ENCODE data around the gene CAMTA1.
"Not testable (repeated sequence)": the region's sequence is repeated elsewhere in the genome, so short reads cannot be mapped to it uniquely, and the experiment has no call there.

CAMTA1 gene

DNA sequence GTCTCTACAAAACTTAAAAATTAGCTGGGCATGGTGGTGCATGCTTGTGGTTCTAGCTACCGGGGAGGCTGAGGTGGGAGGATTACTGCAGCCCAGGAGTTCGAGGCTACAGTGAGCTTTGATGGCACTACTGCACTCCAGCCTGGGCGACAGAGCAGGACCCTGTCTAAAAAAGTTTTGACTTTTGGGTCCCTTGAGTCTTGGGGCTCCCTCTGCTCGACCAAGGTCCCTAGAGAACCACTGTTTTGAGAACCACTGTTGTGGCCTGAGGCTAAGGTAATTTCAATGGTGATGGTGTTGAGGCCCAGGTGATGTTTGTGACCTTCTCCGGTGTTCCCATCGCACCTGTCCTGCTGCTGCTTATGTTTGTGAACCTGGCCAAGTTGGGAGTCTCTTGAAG is 3.1 kb upstream of the CAMTA1 start:
- DNase-seq, result no peak

- no peak for DNase-seq
Observed at GRCh38 chr1:6783221-6783620, 2.0 kb upstream of the CAMTA1 start.

DNA sequence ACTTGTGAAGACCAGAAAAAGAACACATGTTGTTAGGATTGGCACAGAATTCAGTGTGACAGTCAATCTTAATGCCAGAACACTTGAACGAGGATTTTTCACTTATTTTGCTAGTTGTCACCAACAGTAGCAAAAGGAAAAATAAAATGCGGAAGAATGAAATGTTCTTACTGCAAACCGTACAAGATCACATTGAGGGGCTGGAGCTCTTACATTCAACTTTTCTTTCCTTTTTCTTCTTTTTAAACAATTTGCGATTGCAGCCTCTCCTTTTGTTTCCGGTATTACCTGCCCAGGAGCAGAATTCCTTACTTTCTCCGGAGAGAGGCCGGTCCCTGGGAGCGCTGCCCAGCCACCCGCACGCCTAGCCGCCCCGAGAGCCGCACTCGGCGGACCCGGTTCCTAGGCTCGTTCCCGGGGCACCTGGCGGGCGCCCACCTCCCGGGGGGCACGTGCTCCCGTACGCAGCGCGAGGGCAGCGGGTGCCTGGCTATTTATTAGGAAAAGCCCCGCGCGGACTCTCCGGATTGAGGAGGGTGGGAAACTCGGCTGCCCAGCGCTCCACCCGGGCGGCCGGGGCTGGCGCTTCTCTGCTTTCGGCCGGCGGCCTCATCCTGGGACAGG is 1.2 kb upstream of the CAMTA1 start:
- no peak for DNase-seq

GRCh38 chr1:6784560-6785317 is 515 bp upstream of the CAMTA1 start:
- DNase-seq, result peak; percentile 99

GRCh38 chr1:6785728-6786505 is 663 bp downstream of the CAMTA1 start:
- DNase-seq, result no peak

- DNase-seq, result no peak
Observed at GRCh38 chr1:6788946-6789345, 3.7 kb downstream of the CAMTA1 start.

DNA sequence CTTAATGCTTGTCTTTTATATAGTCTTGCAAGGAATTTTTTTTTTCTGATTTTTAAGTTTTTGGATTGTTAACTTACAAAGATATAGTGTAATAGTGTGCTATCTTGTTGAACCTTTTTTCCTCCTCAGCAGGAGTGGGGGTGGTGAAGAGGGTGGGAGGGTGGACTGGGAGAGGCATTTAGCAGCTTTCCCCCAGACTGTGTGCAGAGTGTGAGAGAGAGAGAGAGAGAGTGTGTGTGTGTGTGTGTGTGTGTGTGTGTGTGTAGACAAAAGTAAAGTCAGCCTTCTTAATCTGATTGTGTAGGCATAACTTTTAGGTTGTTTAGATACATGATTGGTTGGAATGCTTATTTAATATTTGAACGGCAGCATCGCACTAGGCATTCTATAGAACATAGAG is 4.9 kb downstream of the CAMTA1 start:
- no peak for DNase-seq

DNA sequence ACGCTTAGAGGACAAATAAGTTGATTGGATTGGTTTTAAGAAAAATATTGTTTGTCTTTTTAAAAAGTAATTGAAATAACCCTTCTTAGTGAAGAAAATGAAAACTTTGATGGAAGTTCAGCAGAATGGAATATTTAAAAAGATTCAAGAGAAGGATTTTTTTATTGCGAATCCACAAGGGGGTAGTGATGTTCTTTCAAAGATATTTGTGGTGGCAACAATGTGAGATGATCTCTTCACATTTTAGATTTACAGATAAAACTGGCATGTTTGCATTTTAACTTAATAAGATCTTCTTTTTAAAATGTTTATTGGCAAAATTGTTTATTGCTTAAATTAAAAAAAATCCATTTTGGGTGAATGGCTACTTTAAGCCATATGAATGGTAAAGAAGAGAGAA is 8.9 kb downstream of the CAMTA1 start:
- peak; percentile 9 for DNase-seq

DNA sequence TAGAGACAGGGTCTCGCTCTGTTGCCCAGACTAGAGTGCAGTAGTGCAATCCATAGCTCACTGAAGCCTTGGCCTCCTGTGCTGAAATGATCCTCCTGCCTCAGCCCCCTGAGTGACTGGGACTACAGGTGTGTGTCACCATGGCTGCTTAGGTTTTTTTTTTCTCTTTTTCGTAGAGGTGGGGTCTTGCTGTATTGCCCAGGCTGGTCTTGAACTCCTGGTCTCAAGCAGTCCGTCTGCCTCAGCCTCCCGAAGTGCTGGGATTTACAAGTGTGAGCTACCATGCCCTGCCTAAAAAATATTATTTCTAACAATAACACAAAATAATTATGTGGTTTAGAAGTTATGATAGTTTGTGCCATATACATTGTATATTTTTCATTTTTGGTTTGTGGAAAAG is 9.9 kb downstream of the CAMTA1 start:
- DNase-seq, result no peak

DNA sequence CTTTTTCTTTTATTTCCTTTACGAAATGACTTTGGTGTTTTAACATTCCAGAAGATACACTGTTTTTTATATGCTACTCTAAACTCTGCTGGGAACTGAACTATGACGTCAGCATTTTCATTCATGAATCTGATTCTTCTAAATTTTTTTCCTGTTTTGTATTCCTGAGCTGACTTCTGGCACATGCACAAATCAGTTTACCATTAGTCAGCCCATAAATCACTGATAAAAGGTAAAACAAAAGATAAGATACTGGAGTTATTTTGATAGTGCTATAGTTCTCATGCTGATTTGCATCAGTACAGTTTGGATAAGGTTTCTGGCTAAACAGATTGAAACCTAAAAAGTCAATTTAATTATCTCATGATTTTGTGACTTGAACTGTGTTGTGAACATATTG is 10.4 kb downstream of the CAMTA1 start:
- DNase-seq, result no peak

DNA sequence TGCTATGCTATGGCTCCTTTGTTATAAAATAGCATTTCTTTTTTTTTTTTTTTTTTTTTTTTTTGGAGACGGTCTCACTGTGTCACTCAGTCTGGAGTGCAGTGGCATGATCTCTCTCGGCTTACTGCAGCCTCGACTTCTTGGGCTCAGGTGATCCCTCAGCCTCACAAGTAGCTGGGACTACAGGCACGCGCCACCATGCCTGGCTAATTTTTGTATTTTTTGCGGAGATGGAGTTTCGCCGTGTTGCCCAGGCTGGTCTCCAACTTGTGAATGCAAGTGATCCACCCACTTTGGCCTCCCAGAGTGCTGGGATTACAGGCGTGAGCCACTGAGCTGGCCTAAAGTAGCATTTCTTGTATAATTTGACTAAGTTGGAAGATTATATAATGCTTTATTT is 10.8 kb downstream of the CAMTA1 start:
- DNase-seq, result no peak

DNA sequence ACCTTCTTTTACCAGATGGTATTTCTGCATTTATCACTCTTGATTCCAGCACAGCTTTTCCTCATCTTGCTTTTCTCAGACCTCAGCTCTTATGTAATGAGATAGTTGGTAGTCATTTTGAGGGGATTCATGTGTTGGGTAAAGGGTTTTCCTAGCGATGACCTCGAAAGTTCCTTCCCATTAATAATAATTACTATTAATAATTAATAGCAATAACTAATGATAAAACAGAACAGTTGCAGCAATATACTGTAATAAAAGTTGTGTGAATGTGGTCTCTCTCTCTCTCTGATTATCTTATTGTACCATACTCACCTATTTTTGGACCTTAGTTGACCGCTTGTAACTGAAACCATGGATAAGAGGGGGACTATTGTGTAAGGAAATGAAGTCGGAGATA is 14.2 kb downstream of the CAMTA1 start:
- DNase-seq, result no peak

DNA sequence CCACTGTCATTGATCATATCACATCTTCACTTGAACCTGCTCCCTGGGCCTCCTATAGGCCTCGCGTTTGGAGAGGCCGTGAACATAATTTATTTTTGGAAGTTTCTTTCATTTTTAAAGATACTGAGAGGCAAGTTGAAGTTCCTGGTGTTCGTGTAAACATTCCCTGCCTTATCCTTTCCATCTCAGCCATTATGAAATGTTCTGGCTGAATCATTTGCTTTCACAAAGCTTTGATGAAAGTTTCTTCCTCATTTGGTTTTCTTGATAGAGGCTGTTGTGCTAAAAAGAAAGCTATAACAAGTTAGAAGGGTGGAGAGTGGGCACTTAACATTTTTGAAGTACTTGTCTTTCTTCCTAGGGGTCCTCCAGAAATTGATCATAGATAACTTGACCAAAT is 15.5 kb downstream of the CAMTA1 start:
- no peak for DNase-seq

DNA sequence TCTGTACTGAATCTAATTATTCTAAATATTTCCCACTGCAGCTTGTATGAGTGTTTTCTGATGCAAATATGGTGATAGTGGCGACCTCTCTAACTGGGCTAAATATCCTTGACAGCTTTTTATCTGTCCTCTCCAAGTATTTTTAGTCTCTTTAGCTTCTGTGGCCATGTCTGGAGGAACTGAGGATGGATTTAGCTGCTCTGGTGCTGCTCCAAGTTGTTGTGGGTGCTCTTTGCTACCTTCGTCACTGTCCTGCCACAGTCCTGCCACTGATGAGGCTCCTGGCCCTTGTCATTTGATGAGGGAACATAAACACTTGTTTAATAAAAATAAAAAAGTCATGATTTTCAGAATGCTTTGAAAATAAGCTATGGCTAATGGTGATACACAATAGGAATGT is 15.9 kb downstream of the CAMTA1 start:
- DNase-seq, result no peak

DNA sequence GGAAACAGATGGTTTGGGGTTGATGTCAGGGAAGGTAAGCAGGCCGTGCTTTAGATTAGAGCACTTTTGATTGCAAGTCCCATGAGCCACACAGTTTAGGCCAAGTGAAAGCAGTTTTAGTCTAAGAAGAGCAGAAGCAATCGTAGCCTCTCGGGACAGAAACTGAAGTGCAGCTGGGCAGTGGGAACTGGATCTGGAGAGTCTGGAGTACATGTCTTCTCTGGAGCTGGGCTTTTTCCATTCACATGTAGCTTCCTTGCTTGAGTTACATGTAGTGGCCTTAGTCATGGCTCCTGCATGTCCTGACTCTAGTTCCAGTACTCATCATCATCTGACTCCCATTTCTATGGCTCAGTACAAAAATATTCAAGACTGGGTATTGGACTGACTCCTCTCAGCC is 16.7 kb downstream of the CAMTA1 start:
- no peak for DNase-seq

- no peak for DNase-seq
Observed at GRCh38 chr1:6802454-6802853, 17.2 kb downstream of the CAMTA1 start.

DNA sequence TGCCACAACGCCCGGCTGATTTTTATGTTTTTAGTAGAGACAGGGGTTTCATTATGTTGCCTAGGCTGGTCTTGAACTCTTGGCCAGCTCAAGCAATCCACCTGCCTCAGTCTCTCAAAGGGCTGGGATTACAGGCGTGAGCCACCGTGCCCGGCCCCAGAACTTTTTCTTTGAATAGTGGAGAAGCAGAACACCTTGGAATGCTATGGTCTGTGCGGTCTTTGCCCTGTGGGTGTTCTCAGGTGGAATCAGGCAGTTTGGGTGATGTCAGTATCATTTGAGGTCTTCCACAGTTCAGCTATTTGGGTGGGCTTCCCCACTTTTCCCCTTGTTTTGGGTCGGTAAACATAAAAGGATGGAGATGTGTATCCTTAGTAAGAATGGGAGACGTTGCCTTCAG is 17.6 kb downstream of the CAMTA1 start:
- no peak for DNase-seq

DNA sequence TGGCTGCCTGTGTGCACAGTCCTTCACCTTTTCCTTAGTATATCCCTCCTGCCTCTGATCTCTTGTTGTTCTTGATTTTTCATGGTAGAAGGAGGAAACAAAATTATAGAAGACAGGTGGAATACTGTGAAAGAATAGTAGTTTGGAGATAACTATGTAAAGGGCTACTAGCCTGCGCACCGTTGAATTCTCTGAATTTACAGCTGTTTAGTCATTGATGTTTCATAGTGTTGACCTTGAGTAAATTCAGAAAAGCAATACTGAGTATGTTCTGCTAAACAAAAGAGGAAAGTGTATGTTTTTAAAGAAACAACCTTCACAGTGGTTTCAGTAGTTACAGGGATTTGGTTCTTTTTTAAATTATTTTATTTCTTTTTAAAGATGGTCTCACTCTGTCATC is 18.1 kb downstream of the CAMTA1 start:
- no peak for DNase-seq

GRCh38 chr1:6805004-6805416 is 19.8 kb downstream of the CAMTA1 start:
- no peak for DNase-seq

GRCh38 chr1:6807782-6808181 is 22.5 kb downstream of the CAMTA1 start:
- DNase-seq, result no peak

DNA sequence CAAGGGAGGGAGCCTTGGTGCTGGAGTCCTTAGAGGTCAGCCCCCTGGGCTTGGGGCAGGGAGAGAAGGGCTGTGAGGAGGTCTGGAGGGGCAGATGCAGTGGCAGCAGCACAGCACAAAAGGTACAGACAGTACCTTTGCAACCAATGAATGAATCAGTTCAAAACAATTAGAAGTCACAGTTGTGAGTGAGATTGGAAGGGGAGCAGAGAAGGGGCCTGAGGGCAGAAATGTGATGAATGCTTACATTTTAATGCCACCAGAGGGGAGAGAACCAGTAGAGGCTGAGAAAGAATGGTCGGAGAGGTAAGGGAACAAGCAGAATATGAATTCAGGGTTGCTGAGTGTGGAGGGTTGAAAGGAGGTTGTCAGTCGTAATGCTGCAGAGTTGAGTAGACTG is 24.2 kb downstream of the CAMTA1 start:
- no peak for DNase-seq

- DNase-seq, result not testable (repeated sequence)
Observed at GRCh38 chr1:6810146-6810734, 25.0 kb downstream of the CAMTA1 start.

DNA sequence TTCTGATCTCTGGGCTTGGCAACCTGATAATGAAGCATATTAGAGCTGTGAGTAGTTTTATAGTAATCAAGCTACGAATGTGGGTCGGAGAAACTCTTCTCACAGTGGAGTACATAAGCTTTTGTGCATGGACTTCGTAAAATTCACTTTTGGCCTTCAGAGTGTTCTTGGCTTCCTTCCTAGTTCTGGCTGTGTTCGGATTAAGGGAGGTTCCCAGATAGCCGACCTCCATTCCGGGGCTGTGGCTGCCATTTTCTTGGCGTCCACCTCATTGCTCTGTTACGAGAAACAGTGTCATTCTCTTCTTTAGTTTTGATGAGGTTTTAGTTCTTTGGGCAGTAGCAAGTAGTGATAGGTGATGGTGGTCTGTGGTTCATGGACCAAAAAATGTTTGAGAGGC is 26.3 kb downstream of the CAMTA1 start:
- DNase-seq, result no peak

GRCh38 chr1:6813165-6813564 is 27.9 kb downstream of the CAMTA1 start:
- DNase-seq, result no peak

All from SHP77 treated with DMSO at 0.1 percent for 48 hours (cell line).